H9 (cell line): Measurements from ENCODE around the gene LSMEM2. TPM values are rescaled to one million over a fixed set of nuclear protein-coding genes. Genes with fewer than 3 reads are reported as not detected.

Experiments used
- DNase-seq: peaks from one replicate; pipeline ENCODE4 v3.0.0-alpha.2; 2017
- H2AFZ ChIP-seq: one replicate; pipeline ENCODE4 v1.6.1; 2013; ENCODE audit warnings: mild to moderate bottlenecking, low read length, control low read depth, moderate library complexity
- H2AK5ac ChIP-seq: 2 replicates; pipeline ENCODE4 v1.6.1; 2013; ENCODE audit warnings: low read length, control low read depth, mixed read lengths; ENCODE audit not compliant: insufficient read length
- H2BK120ac ChIP-seq: one replicate; pipeline ENCODE4 v1.6.1; 2013; ENCODE audit warnings: low read depth, mild to moderate bottlenecking, low read length, control low read depth, inconsistent platforms; ENCODE audit not compliant: poor library complexity, severe bottlenecking
- H2BK12ac ChIP-seq: 2 replicates; pipeline ENCODE4 v1.6.1; 2013; ENCODE audit warnings: low read length, control low read depth, mixed read lengths, low read depth; ENCODE audit not compliant: insufficient read length
- H2BK15ac ChIP-seq: 2 replicates; pipeline ENCODE4 v1.6.1; 2013; ENCODE audit warnings: low read depth, low read length, control low read depth
- H2BK20ac ChIP-seq: one replicate; pipeline ENCODE4 v1.6.1; 2013; ENCODE audit warnings: low read depth, mild to moderate bottlenecking, low read length, control low read depth, inconsistent platforms; ENCODE audit not compliant: poor library complexity, severe bottlenecking
- H2BK5ac ChIP-seq: 2 replicates; pipeline ENCODE4 v1.6.1; 2013; ENCODE audit warnings: low read length, control low read depth, mixed read lengths; ENCODE audit not compliant: insufficient read length
- H3K14ac ChIP-seq: 2 replicates; pipeline ENCODE4 v1.6.1; 2013; ENCODE audit warnings: low read length, control low read depth; ENCODE audit not compliant: insufficient read depth
- H3K18ac ChIP-seq: 2 replicates; pipeline ENCODE4 v1.6.1; 2013; ENCODE audit warnings: low read depth, mild to moderate bottlenecking, mixed read lengths, low read length, control low read depth; ENCODE audit not compliant: insufficient read length
- H3K23ac ChIP-seq: 2 replicates; pipeline ENCODE4 v1.6.1; 2013; ENCODE audit warnings: low read length, control low read depth, mixed read lengths, low read depth; ENCODE audit not compliant: insufficient read length
- H3K23me2 ChIP-seq: 2 replicates; pipeline ENCODE4 v1.6.1; 2013; ENCODE audit warnings: low read depth, mild to moderate bottlenecking, mixed read lengths, low read length, control low read depth; ENCODE audit not compliant: insufficient read length, poor library complexity, severe bottlenecking
- H3K27ac ChIP-seq: 2 replicates; pipeline ENCODE4 v1.5.1; 2013; ENCODE audit warnings: low read length, control low read depth, mixed read lengths, low read depth; ENCODE audit not compliant: insufficient read length
- H3K27me3 ChIP-seq: 2 replicates; pipeline ENCODE4 v1.6.1; 2013; ENCODE audit warnings: low read length, control low read depth, inconsistent platforms; ENCODE audit not compliant: insufficient read depth
- H3K4ac ChIP-seq: 2 replicates; pipeline ENCODE4 v1.6.1; 2013; ENCODE audit warnings: low read depth, mild to moderate bottlenecking, control low read depth, inconsistent platforms, low read length, moderate library complexity
- H3K4me1 ChIP-seq: 2 replicates; pipeline ENCODE4 v1.6.1; 2013; ENCODE audit warnings: low read length, control low read depth, inconsistent platforms; ENCODE audit not compliant: insufficient read depth
- H3K4me2 ChIP-seq: 2 replicates; pipeline ENCODE4 v1.6.1; 2013; ENCODE audit warnings: low read length, control low read depth, mixed read lengths; ENCODE audit not compliant: insufficient read length, insufficient read depth
- H3K56ac ChIP-seq: 2 replicates; pipeline ENCODE4 v1.6.1; 2013; ENCODE audit warnings: low read depth, mild to moderate bottlenecking, mixed read lengths, low read length, control low read depth; ENCODE audit not compliant: insufficient read length
- H3K79me1 ChIP-seq: 2 replicates; pipeline ENCODE4 v1.6.1; 2013; ENCODE audit warnings: low read depth, mild to moderate bottlenecking, moderate library complexity, low read length, control low read depth, inconsistent platforms; ENCODE audit not compliant: insufficient read depth, poor library complexity, severe bottlenecking
- H3K79me2 ChIP-seq: 2 replicates; pipeline ENCODE4 v1.6.1; 2013; ENCODE audit warnings: low read length, control low read depth, inconsistent platforms; ENCODE audit not compliant: insufficient read depth
- H3K9ac ChIP-seq: 2 replicates; pipeline ENCODE4 v1.6.1; 2013; ENCODE audit warnings: low read length, control low read depth, mixed read lengths; ENCODE audit not compliant: insufficient read length; ENCODE audit errors: extremely low read depth
- H3K9me3 ChIP-seq: one replicate; pipeline ENCODE4 v1.6.1; 2013; ENCODE audit warnings: low read depth, low read length, inconsistent platforms; ENCODE audit not compliant: control insufficient read depth
- H3T11ph ChIP-seq: one replicate; pipeline ENCODE4 v1.6.1; 2013; ENCODE audit warnings: mild to moderate bottlenecking, low read length, control low read depth, inconsistent platforms
- H4K20me1 ChIP-seq: one replicate; pipeline ENCODE4 v1.6.1; 2013; ENCODE audit not compliant: control insufficient read depth, insufficient read length, insufficient read depth
- H4K5ac ChIP-seq: 2 replicates; pipeline ENCODE4 v1.6.1; 2013; ENCODE audit warnings: low read depth, mild to moderate bottlenecking, mixed read lengths, low read length, control low read depth; ENCODE audit not compliant: insufficient read length
- H4K8ac ChIP-seq: replicated peaks from 2 replicates; pipeline ENCODE4 v1.6.1; 2013; ENCODE audit warnings: low read length, control low read depth, mixed read lengths, low read depth; ENCODE audit not compliant: insufficient read length
- H4K91ac ChIP-seq: 2 replicates; pipeline ENCODE4 v1.6.1; 2013; ENCODE audit warnings: low read depth, mild to moderate bottlenecking, moderate library complexity, mixed read lengths, low read length, control low read depth; ENCODE audit not compliant: insufficient read length
- H3K27ac Mint-ChIP-seq, 3 experiments: 2 replicates in 2 of 3; 3 replicates in 1 of 3; pipeline ENCODE4 v1.8.0; 2020 to 2021; ENCODE audit warnings: mixed read lengths in 3 of 3, mild to moderate bottlenecking in 1 of 3, moderate library complexity in 1 of 3
- H3K27me3 Mint-ChIP-seq: 2 replicates; pipeline ENCODE4 v1.8.0; 2021; ENCODE audit warnings: low read depth, mild to moderate bottlenecking, moderate library complexity, mixed read lengths
- H3K36me3 Mint-ChIP-seq, 3 experiments: 2 replicates in 2 of 3; 3 replicates in 1 of 3; pipeline ENCODE4 v1.8.0; 2020 to 2021; ENCODE audit warnings: low read depth in 3 of 3, mixed read lengths in 3 of 3; ENCODE audit not compliant: insufficient read depth in 1 of 3
- H3K4me1 Mint-ChIP-seq, 2 experiments: 2 replicates each; pipeline ENCODE4 v1.8.0; 2020; ENCODE audit warnings: mixed read lengths in 2 of 2
- H3K4me3 Mint-ChIP-seq, 2 experiments: 2 replicates in 1 of 2; 3 replicates in 1 of 2; pipeline ENCODE4 v1.8.0; 2020 to 2021; ENCODE audit warnings: mild to moderate bottlenecking in 2 of 2, mixed read lengths in 2 of 2, moderate library complexity in 1 of 2
- H3K9me3 Mint-ChIP-seq, 2 experiments: 2 replicates in 1 of 2; 3 replicates in 1 of 2; pipeline ENCODE4 v1.8.0; 2020; ENCODE audit warnings: mild to moderate bottlenecking in 2 of 2, mixed read lengths in 2 of 2, moderate library complexity in 1 of 2
- CTCF ChIP-seq: fragments of 200-600 bp; sonication (generic); conservative IDR thresholded peaks from 3 replicates; pipeline ENCODE4 v1.8.0; 2021; ENCODE audit warnings: antibody characterized with exemption, mild to moderate bottlenecking
- whole genome bisulfite sequencing: extraction: QIAGEN DNeasy Blood & Tissue Kit; methylation state at CpG from one replicate; pipeline ENCODE4 v1.1.7; 2013; ENCODE audit warnings: missing lambda C conversion rate, low lambda C conversion rate, mixed read lengths; ENCODE audit not compliant: insufficient read length; ENCODE audit errors: extremely low coverage; 5-methylcytosine and 5-hydroxymethylcytosine counted together
- total RNA-seq: library from RNA; stranded (reverse); gene quantifications from 2 replicates; pipeline ENCODE4 v1.2.1, GENCODE V29; 2021

LSMEM2 gene
- total RNA-seq, 1 experiment from 2014 or later, result 0.50 TPM

GRCh38 chr3:50322115-50322385 lies 43.2 kb downstream of the LSMEM2 start:
- H3K9me3 Mint-ChIP-seq, result no peaks in the 10 kb centered on the region
- peak overlapping the region in 1 of 3 experiments; percentile 95; a peak in 3 of 7 replicates for H3K27ac Mint-ChIP-seq
- DNase-seq, result no peak

More at GRCh38 chr3:50322115-50322385, 43.2 kb downstream of the LSMEM2 start:
- Histone ChIP-seq H3K14ac (peak overlapping the region; percentile 36; the same call in 1 of the 2 replicates), H3K9me3 (no peaks in the 10 kb centered on the region), H2BK120ac (no peak overlapping the region), H3K4me1 (peaks cover 6% of the 10 kb centered on the region; the same call in 1 of the 2 replicates), H4K8ac (no peak overlapping the region), H3K27ac (no peak overlapping the region), H3K4ac (no peak overlapping the region), H3K18ac (peak overlapping the region; percentile 41), H3K79me2 (peaks cover 5% of the 10 kb centered on the region; the same call in 1 of the 2 replicates), H2BK12ac (no peak overlapping the region), H3K27me3 (no peaks in the 10 kb centered on the region), H2BK15ac (no peak overlapping the region), H2BK20ac (no peak overlapping the region), H2AFZ (no peak overlapping the region), H3K23me2 (peaks cover 15% of the 10 kb centered on the region), H3K56ac (no peak overlapping the region), H4K5ac (no peak overlapping the region), H4K91ac (no peak overlapping the region), H3K9ac (peak overlapping the region; percentile 21), H3K23ac (no peak overlapping the region), H3K79me1 (no peaks in the 10 kb centered on the region), H2BK5ac (no peak overlapping the region), H3T11ph (no peak overlapping the region), H4K20me1 (no peaks in the 10 kb centered on the region), H2AK5ac (no peak overlapping the region), H3K4me2 (peak overlapping the region; percentile 37)
- Mint-ChIP-seq H3K27me3 (no peaks in the 10 kb centered on the region), H3K36me3 (peaks cover 32 to 53% (median 42%) of the 10 kb centered on the region in 3 experiments), H3K4me3 (peak overlapping the region; percentile 85 to 90), H3K4me1 (peaks cover 23 to 46% of the 10 kb centered on the region in 2 experiments)
- TF ChIP-seq CTCF, result no peak; the same call in 2 of the 3 replicates
- no CpG with 5 or more reads among the region's 14 CpGs for WGBS
